ENCODE results near the gene BCAS3.
"Not testable (repeated sequence)": the region's sequence is repeated elsewhere in the genome, so short reads cannot be mapped to it uniquely, and the experiment has no call there.

The BCAS3 gene

DNA sequence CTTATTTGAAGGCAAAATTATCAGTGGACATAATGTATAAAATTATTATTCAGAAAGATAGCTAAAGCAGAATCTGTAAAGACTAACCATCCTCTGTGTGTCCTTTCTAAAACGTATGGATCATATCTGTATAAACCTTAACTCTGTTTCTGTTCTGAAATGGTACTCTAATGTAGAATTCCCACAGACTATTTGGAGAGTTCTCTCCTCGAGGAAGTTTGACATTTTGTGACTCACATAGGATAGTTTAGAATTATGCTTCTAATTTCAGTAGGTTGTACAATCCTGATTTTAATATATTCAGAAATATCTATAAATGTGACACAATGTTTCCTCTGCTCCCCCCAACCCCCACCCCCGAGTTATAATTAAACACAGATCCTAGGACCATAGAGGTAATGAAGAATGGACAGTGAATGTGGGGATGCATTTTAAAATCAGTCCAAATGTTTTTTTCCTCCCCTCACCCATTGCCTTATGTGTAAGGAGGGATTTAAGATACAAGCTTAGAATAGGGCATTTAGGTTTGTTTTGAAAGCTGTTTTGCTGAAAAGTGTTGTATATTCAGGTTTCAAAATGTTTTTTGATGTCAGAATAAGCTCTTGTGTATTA lies 66.8 kb downstream of the BCAS3 start:
- no peak for DNase-seq (ENCODE audit: low read depth, low spot score)

DNA sequence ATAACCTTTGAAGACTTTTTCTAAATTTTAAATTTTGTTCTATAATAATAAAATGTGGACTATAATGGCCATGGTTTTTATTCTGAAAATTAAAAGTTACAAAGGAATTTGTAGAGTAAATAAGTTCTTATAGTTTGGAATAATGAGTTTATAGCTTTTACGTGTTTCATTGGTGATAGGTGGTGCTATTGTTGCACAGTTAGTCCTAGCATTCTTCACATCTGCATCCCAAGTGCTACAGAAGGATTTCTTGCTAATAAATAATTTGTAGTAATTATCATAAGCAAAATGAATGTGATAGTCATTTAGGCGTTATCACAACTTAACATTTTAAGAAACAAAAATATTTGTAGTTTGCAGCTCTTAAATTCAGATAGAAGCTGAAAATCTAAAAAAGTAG lies 67.9 kb downstream of the BCAS3 start:
- no peak for DNase-seq (ENCODE audit: low read depth, low spot score)

DNA sequence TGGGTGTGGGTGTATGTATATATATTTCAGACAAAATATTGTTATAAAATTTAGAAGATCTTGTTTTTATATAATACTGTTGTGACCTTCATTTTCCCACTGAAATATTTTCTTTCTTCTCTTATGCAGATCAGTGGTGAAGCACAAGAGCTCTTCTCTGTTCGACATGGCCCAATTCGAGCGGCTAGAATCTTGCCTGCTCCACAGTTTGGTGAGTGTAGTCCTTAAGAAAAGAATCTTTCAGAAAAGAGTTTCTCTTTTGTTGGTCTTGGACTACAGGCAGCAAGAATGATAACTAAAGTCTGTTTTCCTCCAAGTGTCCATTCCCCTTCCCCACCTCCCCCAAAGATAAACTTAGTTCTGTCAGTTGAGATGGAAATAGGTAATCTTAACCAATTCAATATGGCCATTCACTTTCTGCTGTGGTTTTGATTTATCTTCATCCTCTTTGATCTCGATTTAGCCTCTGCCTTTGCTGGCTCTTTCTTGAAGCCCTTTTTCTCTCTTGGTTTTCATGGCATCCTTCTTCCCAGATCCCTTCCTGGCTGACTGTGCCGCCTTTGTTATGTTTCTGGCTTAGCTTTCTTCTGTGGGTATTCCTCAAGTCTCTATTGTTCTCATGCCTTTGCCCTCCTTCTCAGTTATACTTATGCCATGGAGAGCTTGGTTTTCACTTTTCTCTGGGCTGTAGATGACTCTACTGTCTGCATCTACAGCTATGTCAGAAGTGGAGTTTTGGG lies 69.6 kb downstream of the BCAS3 start:
- no peak for DNase-seq (ENCODE audit: low read depth, low spot score)

DNA sequence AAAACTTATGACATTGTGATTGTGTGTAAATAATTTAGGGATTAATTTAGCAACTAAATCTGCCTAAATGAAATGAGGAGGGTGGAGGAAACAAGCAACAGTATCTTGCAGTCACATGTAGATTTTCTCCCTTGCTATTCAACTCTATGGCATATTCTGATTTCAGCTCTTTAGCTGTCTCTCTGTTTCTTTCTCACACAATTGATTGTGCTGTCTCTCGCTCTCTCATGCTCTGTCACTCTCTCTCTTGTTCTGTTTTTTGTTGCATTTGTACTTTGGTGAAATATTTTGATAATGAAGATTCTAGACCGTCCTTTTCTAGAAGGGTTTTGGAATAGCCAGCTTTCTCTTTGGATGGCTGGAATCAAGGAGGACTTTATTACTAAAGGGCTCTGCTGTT lies 70.6 kb downstream of the BCAS3 start:
- no peak for DNase-seq (ENCODE audit: low read depth, low spot score)

DNA sequence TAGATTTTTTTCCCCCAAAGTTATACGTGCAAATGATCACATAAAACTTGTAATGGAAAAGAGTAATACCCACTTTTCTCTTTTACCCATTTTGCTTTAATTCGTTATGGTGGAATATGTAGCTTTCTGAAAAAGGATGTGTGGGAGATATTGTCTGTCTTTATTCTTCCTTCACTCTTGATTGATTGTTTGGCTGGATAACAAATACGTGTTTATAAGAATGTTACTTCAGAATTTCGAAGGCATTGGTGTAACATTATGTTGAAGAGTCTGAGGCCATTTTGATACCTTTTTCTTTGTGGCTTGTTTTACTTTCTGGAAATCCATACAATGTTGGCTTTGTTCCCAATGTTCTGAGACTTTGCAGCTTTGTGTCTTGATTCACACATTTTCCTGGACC lies 71.4 kb downstream of the BCAS3 start:
- no peak for DNase-seq (ENCODE audit: low read depth, low spot score)

DNA sequence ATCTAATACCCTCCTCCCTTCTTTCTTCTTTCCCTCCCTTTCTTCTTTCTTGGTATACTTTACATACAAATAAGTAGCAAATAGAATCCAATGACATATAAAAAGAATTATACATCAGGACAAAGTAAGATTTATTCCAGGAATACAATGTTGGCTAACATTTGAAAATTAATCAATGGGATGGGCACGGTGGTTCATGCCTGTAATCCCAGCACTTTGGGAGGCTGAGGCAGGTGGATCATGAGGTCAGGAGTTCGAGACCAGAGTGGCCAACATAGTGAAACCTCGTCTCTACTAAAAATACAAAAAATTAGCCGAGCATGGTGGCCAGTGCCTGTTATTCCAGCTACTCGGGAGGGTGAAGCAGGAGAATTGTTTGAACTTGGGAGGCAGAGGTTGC lies 72.1 kb downstream of the BCAS3 start:
- no peak for DNase-seq (ENCODE audit: low read depth, low spot score)

DNA sequence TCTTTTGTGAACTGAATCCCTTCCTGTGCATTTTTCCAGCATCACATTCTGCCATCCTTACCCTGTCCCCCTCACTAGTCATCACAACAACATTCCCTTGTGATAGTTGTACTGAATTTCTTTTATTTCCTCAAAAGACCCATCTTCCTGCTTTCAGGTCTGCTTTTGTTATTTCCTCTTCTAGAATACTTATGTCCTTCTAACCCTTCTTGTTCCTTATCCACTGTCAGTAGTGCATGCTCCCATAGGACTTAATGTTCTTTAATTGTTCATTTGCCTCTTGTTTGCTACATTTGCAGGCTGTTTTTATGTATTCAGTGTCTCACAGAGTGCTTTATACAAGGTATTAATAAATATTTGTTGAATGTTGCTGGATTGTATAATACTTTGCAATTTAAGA lies 73.0 kb downstream of the BCAS3 start:
- no peak for DNase-seq (ENCODE audit: low read depth, low spot score)

DNA sequence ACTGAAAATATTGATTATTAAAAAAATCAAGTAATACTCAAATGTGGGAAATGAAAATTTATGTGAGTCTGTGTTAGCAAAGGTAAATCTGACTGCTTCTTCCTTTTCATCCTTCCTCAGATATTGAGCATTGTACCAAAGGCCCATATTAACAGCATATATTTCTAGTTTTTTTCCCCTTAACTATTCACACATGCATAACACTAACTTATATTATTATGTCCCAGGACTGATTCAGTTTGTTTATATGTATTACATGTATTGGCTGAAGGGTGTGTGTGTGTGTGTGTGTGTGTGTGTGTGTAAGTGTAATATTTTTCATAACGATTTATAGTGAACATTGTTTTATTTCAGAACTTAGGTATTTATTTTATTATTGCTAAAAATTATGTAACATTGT lies 74.2 kb downstream of the BCAS3 start:
- DNase-seq (ENCODE audit: low read depth, low spot score): no peak

DNA sequence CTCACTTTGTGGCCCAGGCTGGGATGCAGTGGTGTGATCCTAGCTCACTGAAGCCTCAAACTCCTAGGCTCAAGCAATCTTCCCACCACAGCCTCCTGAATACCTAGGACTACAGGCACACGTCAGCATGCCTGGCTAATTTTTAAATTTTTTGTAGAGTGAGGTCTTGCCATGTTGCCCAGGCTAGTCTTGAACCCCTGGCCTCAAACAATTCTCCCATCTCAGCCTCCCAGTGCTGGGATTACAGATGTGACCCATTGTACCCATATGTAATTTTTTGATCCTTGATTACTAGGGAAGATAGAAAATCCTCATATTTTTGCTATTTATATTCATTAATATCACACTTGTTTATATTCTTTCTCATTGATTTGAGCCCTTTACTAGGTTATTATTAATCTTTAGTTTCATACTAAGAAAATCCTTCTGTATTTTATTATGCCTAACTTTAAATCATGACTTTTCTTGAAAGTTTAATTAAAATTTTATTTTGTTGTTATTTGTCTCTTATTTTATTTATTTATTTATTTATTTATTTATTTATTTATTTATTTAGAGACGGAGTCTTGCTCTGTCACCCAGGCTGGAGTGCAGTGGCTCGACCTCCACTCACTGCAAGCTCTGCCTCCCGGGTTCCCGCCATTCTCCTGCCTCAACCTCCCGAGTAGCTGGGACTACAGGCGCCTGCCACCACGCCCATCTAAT lies 75.4 kb downstream of the BCAS3 start:
- no peak for DNase-seq (ENCODE audit: low read depth, low spot score)

DNA sequence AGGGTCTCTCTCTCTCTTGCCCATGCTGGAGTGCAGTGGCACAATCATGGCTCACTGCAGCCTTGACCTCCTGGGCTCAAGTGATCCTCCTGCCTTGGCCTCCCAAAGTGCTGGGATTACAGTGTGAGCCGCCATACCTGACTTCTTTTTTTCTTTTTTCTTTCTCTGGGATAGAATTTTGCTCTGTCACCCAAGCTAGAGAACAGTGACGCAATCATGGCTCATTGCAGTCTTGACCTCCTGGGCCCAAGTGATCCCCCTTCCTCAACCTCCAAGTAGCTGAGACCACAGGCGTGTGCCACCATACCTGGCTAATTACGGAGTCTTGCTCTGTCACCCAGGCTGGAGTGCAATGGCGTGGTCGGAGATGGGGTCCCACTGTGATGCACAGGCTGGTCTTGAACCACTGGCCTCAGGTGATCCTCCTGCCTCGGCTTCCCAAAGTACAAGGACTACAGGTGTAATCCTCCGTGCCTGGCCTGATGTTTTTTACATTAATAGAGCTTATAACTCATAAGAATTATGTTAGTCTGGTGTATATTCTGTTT lies 76.5 kb downstream of the BCAS3 start:
- DNase-seq (ENCODE audit: low read depth, low spot score): no peak

DNA sequence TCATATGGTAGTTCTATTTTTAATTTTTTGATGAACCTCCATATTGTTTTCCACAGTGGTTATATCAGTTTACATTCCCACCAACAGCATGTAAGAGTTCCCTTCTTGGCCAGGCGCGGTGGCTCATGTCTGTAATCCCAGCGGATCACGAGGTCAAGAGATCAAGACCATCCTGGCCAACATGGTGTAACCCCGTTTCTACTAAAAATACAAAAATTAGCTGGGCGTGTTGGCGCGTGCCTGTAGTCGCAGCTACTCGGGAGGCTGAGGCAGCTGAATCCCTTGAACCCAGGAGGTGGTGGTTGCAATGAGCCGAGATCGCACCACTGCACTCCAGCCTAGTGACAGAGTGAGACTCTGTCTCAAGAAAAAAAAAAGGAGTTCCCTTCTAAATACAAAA lies 79.1 kb downstream of the BCAS3 start:
- not testable (repeated sequence) for DNase-seq (ENCODE audit: low read depth, low spot score)

DNA sequence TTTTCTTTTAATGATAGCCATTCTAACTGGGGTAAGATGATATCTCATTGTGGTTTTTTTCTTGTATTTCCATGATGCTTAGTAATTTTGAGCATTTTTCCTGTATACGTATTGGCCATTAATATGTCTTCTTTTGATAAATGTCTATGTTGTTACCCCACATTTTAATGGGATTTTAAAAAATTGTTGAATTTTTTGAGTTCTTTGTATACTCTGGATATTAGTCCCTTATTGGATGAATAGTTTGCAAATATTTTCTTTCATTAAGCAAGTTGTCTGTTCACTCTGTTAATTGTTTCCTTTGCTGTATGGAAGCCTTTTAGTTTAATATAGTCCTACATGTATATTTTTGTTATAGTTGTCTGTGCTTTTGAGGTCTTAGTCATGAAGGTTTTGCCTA lies 79.8 kb downstream of the BCAS3 start:
- no peak for DNase-seq (ENCODE audit: low read depth, low spot score)

DNA sequence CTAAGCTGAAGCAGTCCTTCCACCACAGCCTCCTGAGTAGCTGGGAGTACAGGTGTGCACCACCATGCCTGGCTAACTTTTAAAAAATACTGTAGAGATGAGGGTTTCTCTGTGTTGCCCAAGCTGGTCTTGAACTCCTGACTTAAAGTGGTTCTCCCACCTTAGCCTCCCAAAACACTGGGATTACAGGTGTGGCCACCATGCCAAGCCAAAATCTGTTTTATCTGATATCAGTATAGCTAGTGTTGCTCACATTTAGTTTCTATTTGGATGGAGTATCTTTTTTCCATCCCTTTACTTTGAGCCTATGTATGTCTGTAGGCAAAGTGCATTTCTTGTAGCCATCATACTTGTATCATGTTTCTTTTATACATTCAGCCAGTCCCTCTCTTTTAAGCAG lies 82.1 kb downstream of the BCAS3 start:
- no peak for DNase-seq (ENCODE audit: low read depth, low spot score)

DNA sequence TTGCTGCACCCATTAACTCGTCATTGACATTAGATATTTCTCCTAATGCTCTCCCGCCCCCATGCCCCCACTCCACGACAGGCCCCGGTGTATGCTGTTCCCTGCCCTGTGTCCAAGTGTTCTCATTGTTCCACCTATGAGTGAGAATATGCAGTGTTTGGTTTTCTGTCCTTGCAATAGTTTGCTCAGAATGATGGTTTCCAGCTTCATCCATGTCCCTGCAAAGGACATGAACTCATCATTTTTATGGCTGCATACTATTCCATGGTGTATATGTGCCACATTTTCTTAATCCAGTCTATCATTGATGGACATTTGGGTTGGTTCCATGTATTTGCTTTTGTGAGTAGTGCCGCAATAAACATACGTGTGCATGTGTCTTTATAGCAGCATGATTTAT lies 83.7 kb downstream of the BCAS3 start:
- DNase-seq (ENCODE audit: low read depth, low spot score): not testable (repeated sequence)

DNA sequence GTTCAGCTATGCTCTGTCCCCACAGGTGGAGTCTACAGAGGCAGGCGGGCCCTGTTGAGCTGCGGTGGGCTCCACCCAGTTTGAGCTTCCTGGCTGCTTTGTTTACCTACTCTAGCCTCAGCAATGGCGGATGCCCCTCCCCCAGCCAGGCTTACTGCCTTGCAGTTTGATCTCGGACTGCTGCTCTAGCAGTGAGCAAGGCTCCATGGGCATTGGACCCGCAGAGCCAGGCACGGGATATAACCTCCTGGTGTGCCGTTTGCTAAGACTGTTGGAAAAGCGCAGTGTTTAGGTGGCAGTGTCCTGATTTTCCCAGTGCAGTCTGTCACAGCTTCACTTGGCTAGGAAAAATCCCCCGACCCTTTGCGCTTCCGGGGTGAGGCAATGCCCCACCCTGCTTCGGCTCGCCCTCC lies 89.1 kb downstream of the BCAS3 start:
- no peak for DNase-seq (ENCODE audit: low read depth, low spot score)

DNA sequence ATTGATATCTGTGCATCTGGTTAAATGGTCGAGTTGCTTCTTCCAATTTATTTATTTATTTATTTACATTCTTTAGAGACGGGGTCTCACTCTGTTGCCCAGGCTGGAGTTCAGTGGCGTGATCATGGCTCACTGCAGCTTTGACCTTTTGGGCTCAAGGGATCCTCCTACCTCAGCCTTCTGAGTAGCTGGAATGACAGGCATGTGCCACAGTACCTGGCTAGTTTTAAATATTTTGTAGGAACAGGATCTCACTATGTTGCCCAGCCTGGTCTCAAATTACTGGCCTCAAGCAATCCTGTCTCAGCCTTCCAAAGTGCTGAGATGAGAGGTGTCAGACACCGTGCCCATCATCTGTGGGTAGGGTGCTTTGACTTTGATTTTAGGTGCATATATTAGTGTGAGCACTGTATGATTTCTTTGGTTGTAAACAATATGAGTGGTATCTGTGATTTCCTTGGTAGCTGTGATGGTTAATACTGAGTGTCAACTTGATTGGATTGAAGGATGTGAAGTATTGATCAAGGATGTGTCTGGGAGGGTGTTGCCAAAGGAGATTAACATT lies 90.2 kb downstream of the BCAS3 start:
- DNase-seq (ENCODE audit: low read depth, low spot score): no peak

DNA sequence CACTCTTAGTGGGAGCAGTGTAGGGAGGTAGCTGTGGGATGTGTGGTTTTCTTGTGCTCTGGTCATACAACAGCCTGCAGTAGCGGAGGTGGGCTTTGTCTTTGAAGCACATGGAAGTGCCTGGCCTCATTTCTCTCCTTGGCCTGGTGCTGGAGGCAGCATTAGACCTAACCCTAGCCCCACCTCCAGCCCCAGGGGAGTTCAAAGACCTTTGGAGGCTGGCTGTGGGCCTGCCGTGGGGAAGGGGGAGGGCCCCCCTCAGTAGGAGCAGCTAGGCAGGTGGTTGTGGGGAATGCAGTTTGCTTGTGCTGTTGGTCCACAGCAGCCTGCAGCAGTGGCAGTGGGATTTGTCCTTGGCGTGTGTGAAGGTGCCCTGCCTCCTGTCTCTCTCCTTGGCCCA lies 91.7 kb downstream of the BCAS3 start:
- no peak for DNase-seq (ENCODE audit: low read depth, low spot score)

DNA sequence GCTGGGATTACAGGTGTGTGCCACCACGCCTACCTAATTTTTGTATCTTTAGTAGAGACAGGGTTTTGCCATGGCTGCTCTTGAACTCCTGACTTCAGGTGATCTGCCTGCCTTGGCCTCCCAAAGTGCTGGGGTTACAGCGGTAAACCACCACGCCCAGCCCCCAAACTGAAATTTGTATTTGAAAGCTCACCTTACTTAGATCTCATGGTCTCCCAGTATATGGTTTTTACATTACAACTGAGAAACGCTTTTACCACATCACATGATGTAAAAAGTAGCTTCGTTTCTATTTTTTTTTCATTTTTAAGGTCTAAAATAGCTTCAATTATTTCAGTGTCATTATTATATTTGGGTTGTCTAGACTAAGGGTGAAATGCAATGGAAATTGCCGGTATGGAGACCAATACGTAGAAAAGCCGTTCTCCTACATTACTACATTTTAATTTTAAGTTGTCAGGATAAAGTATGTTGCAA lies 93.3 kb downstream of the BCAS3 start:
- DNase-seq (ENCODE audit: low read depth, low spot score): no peak

DNA sequence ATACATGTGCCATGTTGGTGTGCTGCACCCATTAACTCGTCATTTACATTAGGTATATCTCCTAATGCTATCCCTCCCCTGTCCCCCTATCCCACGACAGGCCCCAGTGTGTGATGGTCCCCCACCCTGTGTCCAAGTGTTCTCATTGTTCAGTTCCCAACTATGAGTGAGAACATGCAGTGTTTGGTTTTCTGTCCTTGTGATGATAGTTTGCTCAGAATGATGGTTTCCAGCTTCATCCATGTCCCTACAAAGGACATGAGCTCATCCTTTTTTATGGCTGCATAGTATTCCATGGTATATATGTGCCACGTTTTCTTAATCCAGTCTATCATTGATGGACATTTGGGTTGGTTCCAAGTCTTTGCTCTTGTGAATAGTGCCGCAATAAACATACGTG lies 94.0 kb downstream of the BCAS3 start:
- DNase-seq (ENCODE audit: low read depth, low spot score): not testable (repeated sequence)

DNA sequence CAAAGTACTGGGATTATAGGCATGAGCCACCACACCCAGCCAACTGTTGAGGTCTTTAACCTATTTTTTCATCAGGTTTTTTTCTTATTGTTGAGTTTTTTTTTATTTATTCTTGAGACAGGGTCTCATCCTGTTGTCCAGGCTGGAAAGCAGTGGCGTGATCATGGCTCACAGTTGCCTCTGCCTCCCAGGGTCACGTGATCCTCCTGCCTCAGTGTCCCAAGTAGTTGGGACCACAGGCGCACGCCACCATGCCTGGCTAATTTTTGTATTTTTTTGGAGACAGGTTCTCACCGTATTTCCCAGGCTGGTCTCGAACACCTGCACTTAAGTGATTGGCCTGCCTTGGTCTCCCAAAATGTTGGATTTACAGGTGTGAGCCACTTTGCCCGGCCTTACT lies 95.9 kb downstream of the BCAS3 start:
- no peak for DNase-seq (ENCODE audit: low read depth, low spot score)

DNA sequence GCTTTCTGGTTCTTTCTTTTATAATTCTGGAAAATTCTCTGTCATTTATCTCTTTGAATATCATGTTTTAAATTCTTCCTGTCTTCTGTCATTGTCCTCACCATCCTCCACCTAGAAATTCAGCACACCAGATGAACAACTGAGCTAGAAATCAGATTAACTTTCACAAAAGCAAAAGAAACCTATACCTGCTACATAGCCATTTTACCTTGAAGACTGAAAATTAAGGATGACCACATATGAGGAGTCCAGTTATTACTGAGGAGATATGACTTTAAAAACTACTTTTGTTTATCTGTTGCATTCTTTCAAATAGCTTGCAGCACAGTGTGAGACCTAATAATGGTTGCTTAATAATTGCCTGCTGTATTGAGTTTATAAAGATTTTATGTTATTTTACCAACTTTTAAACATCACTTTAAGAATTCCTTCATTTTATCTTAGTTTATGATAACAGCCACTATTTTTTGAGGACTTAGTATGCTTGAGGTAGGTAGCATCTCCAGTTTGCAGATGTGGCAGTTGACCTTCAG lies 104.3 kb downstream of the BCAS3 start:
- no peak for DNase-seq (ENCODE audit: low read depth, low spot score)

DNA sequence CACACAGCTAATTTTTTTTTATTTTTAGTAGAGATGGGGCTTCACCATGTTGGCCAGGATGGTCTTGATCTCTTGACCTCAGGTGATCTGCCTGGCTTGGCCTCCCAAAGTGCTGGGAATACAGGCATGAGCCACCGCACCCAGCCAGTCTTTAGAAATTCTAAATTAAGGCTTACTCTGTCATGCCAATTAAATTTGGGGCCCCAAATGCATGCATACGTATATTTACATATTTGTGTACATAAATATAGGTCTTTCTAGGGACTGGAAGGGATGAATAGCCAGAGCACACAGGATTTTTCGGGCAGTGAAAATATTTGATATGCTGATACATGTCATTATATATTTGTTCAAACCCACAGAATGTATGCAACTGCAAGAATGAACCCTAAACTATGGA lies 105.1 kb downstream of the BCAS3 start:
- no peak for DNase-seq (ENCODE audit: low read depth, low spot score)

All from smooth muscle cell of the brain vasculature (primary cell).